Subcutaneous adipose tissue (tissue), 4 donors: ENCODE measurements around the gene CPA3. TPM values are rescaled to one million over a fixed set of nuclear protein-coding genes. Genes with fewer than 3 reads are reported as not detected.

ENCODE experiments used
- CTCF ChIP-seq: fragments of 450-650 bp; IDR thresholded peaks from one replicate; pipeline ENCODE4 v1.5.1; 2016; ENCODE audit warnings: low read depth, mild to moderate bottlenecking, control low read depth, antibody characterized with exemption, moderate library complexity
- total RNA-seq, 4 donors: library from RNA; depleted of rRNA; stranded (reverse); fragments of >200 nt; gene quantifications; one replicate each; pipeline ENCODE4 v1.1.0, GENCODE V29; 2016

The CPA3 gene
- total RNA-seq, 4 donors from 2014 or later: 1.9 to 36.4 (median 15.4) TPM

DNA sequence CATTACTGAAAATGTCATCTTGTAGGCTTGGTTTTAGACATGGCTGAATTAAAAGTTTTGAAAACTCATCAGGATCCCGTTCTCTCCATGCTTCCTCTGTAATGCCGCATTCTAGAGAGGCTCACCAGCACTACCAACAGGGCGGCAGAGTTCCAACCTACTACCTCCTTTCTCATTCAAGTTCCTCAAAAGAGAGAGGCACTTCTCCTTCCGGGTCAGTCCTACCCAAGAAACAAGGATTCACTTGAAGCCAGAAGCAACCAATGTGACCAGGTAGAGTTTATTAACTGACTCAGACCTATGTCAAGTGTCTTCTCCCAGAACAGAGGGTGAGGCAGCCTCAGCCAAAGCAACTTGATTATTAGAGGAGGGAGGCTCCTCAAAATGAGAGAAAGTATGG is 66.5 kb downstream of the CPA3 start:
- no peak for TF ChIP-seq CTCF

GRCh38 chr3:148932972-148933371 is 67.9 kb downstream of the CPA3 start:
- no peak for TF ChIP-seq CTCF

- no peak for TF ChIP-seq CTCF
Measured at GRCh38 chr3:148937467-148938255, 72.6 kb downstream of the CPA3 start.

- TF ChIP-seq CTCF: no peak
Measured at GRCh38 chr3:148938306-148938705, 73.2 kb downstream of the CPA3 start.

- no peak for TF ChIP-seq CTCF
Measured at GRCh38 chr3:148938936-148939335, 73.8 kb downstream of the CPA3 start.

GRCh38 chr3:148940983-148941382 is 75.9 kb downstream of the CPA3 start:
- TF ChIP-seq CTCF: no peak

- TF ChIP-seq CTCF: no peak
Measured at GRCh38 chr3:148943506-148944205, 78.6 kb downstream of the CPA3 start.
